Subcutaneous abdominal adipose tissue (tissue), 5 donors: Measurements from ENCODE around the gene UBE2E2.
"Not testable (repeated sequence)": the region's sequence is repeated elsewhere in the genome, so short reads cannot be mapped to it uniquely, and the experiment has no call there.

Experiments used
- H3K27ac ChIP-seq: one replicate; pipeline ENCODE4 v1.7.0; 2013; ENCODE audit warnings: low read depth, mild to moderate bottlenecking, inconsistent platforms, low read length, moderate library complexity
- H3K27me3 ChIP-seq, 5 donors: one replicate each; pipeline ENCODE4 v1.7.0; 2013; ENCODE audit warnings: low read length in 5 of 5, inconsistent platforms in 1 of 5; ENCODE audit not compliant: control insufficient read depth in 5 of 5, insufficient read depth in 4 of 5
- H3K36me3 ChIP-seq, 5 donors: one replicate each; pipeline ENCODE4 v1.7.0; 2013; ENCODE audit warnings: low read length in 5 of 5; ENCODE audit not compliant: control insufficient read depth in 5 of 5, insufficient read depth in 5 of 5
- H3K4me1 ChIP-seq, 5 donors: one replicate each; pipeline ENCODE4 v1.7.0; 2013; ENCODE audit warnings: low read length in 5 of 5, mild to moderate bottlenecking in 3 of 5, moderate library complexity in 1 of 5; ENCODE audit not compliant: control insufficient read depth in 5 of 5, insufficient read depth in 5 of 5
- H3K4me3 ChIP-seq, 5 donors: one replicate each; pipeline ENCODE4 v1.7.0; 2013; ENCODE audit warnings: low read length in 5 of 5, low read depth in 1 of 5
- H3K9ac ChIP-seq, 5 donors: one replicate each; pipeline ENCODE4 v1.7.0; 2013; ENCODE audit warnings: low read length in 5 of 5, mild to moderate bottlenecking in 4 of 5, moderate library complexity in 3 of 5
- H3K9me3 ChIP-seq, 5 donors: one replicate each; pipeline ENCODE4 v1.7.0; 2013; ENCODE audit warnings: low read length in 5 of 5; ENCODE audit not compliant: control insufficient read depth in 5 of 5
- donor health status: healthy.
- donor health status: healthy.
- donor health status: healthy.
- donor health status: healthy.
- donor health status: healthy.

UBE2E2 gene

DNA sequence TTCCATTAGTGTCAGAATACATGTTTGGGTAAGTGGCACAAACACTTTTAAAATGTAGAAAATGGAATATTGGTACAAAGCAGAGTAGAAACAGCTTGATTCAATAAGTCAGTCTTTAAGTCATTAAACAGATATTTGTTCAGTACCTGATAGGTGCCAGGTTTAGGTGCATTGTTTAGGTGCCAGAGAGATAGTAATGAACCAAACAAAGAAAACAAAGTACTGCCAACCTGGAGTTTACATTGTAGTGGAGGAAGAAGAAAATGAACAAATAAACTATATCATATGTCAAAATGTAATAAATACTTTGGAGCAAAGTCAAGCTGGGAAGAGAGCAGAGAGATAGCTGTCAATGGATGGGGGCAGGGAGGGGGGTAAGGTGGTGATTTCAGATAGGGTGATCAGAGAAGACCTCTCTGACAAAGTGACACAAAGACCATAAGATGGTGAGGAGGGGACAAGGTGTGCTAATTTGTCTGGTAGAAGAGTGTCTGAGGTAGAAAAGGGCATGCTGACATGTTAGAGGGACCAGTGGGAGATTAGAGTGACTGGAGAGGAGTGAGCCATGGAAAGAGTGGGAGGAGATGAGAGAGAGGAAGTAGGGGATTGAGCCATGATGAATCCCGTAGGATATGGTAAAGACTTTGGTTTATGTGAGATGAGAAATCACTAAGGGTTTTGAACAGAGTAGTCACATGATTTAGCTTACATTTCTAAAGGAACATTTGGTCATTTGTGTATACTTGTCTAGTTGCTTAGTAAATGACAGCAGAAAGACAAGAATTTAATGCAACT, 128.2 kb downstream of the UBE2E2 start:
- Histone ChIP-seq H3K9ac (peak overlapping the region in 1 of 5 donors; percentile 7), H3K27ac (no peak overlapping the region), H3K9me3 (no peaks in the 10 kb centered on the region), H3K27me3 (no peaks in the 10 kb centered on the region), H3K36me3 (no peaks in the 10 kb centered on the region), H3K4me3 (no peak overlapping the region), H3K4me1 (peaks cover 0 to 7% (median 0%) of the 10 kb centered on the region in 5 donors)

DNA sequence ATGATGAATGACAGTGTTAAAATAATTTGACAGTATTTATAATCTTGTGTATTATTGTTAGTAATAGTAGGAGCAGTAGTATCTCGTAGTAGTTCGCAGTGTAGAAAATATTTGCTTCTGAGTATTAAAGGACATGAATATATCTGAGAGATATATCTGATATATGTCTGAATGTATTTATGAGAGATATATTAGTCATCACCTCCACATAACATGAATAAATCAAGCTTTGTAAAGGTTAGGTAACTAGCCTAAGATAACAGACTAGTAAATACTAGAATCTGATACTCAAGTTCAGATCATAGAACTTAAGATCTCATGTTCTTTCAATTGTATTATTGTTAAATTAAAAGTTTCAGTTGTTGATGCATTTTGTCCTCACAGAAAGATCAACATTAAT, 130.5 kb downstream of the UBE2E2 start:
- H3K9me3 ChIP-seq, result no peaks in the 10 kb centered on the region
- H3K36me3 ChIP-seq, result no peaks in the 10 kb centered on the region
- no peaks in the 10 kb centered on the region for H3K27me3 ChIP-seq
- no peak overlapping the region for H3K4me3 ChIP-seq
- peaks cover 0 to 7% (median 0%) of the 10 kb centered on the region in 5 donors for H3K4me1 ChIP-seq
- no peak overlapping the region for H3K9ac ChIP-seq
- H3K27ac ChIP-seq, result no peak overlapping the region

GRCh38 chr3:23336853-23337252, 133.7 kb downstream of the UBE2E2 start:
- not testable (repeated sequence) for H3K9me3 ChIP-seq, H3K27ac ChIP-seq, H3K9ac ChIP-seq, H3K36me3 ChIP-seq, H3K27me3 ChIP-seq, H3K4me3 ChIP-seq
- peaks cover 0 to 11% (median 8%) of the 10 kb centered on the region in 5 donors for H3K4me1 ChIP-seq

- Histone ChIP-seq H3K4me1 (peaks cover 0 to 19% (median 8%) of the 10 kb centered on the region in 5 donors), H3K27me3 (no peaks in the 10 kb centered on the region), H3K4me3 (no peak overlapping the region), H3K27ac (no peak overlapping the region), H3K9ac (no peak overlapping the region), H3K9me3 (no peaks in the 10 kb centered on the region), H3K36me3 (no peaks in the 10 kb centered on the region)
These were observed 138.2 kb downstream of the UBE2E2 start for GRCh38 chr3:23341147-23341838.

DNA sequence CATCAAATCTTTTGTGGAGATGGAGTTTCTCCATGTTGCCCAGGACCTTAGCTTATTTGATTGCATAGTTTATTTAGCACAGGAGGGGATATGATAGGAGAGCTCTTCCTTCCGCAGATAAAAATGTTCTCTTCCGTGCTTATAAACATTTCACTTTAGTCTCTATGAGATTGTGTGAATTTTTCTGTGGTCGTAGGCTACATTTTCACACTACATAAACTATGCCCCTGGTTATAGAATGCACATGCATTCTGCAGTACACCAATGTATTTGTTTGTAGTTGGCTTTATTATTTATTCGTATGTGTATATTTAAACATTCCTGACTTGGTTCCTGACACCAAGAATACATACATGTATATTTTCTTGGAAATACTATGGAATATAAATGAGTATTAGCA, 139.2 kb downstream of the UBE2E2 start:
- H3K4me1 ChIP-seq, result peaks cover 0 to 19% (median 8%) of the 10 kb centered on the region in 5 donors
- H3K9ac ChIP-seq, result no peak overlapping the region
- H3K4me3 ChIP-seq, result no peak overlapping the region
- no peak overlapping the region for H3K27ac ChIP-seq
- no peaks in the 10 kb centered on the region for H3K9me3 ChIP-seq
- no peaks in the 10 kb centered on the region for H3K36me3 ChIP-seq
- no peaks in the 10 kb centered on the region for H3K27me3 ChIP-seq

DNA sequence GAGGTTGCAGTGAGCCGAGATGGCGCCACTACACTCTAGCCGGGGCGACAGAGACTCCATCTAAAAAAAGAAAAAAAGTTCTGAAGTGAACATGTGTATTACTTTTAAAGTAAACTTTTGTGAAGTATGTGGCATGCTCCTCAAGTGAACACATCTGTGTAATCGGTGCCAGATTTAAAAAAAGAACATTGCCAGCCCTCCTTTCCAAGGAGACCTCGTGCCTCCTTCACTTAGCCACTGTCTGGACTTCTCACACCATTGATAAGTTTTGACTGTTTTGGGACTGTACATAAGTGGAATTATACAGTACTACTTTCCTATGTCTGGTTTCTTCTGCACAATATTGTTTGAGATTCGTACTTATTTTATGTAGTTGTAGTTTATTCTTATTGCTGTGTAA, 140.4 kb downstream of the UBE2E2 start:
- Histone ChIP-seq H3K9ac (no peak overlapping the region), H3K36me3 (no peaks in the 10 kb centered on the region), H3K27ac (no peak overlapping the region), H3K27me3 (no peaks in the 10 kb centered on the region), H3K4me3 (no peak overlapping the region), H3K9me3 (no peaks in the 10 kb centered on the region), H3K4me1 (peaks cover 0 to 19% (median 8%) of the 10 kb centered on the region in 5 donors)

GRCh38 chr3:23344886-23345285, 141.8 kb downstream of the UBE2E2 start:
- Histone ChIP-seq H3K4me1 (peaks cover 0 to 19% (median 8%) of the 10 kb centered on the region in 5 donors), H3K27ac (no peak overlapping the region), H3K36me3 (no peaks in the 10 kb centered on the region), H3K4me3 (no peak overlapping the region), H3K9ac (no peak overlapping the region), H3K9me3 (no peaks in the 10 kb centered on the region), H3K27me3 (no peaks in the 10 kb centered on the region)

DNA sequence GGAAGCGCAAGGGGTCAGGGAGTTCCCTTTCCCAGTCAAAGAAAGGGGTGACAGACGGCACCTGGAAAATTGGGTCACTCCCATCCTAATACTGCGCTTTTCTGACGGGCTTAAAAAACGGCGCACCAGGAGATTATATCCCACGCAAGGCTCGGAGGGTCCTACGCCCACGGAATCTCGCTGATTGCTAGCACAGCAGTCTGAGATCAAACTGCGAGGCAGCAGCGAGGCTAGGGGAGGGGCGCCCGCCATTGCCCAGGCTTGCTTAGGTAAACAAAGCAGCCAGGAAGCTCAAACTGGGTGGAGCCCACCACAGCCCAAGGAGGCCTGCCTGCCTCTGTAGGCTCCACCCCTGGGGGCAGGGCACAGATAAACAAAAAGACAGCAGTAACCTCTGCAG, 146.3 kb downstream of the UBE2E2 start:
- H3K27ac ChIP-seq, H3K4me1 ChIP-seq, H3K27me3 ChIP-seq, H3K36me3 ChIP-seq, H3K9me3 ChIP-seq, H3K4me3 ChIP-seq, H3K9ac ChIP-seq: not testable (repeated sequence)

DNA sequence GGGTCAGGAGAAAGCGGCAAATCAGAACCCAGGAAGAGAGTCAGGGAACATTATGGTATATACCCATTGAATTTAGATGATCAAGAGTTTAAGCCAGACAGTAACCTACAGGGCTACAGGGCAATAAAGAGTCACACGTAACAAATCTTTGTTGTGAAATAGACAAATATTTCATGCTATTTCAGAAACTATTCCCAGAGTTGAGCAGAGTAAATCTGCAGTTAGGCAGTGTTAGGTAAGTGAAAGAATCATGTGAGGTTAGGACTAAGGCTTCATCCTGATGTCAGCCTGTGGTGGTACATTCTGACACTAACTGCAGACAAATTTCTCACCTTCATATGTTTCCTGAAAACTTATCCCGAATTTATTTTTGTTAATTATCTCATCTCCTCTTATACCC, 153.0 kb downstream of the UBE2E2 start:
- H3K9me3 ChIP-seq, result no peaks in the 10 kb centered on the region
- no peaks in the 10 kb centered on the region for H3K27me3 ChIP-seq
- H3K4me3 ChIP-seq, result no peak overlapping the region
- no peaks in the 10 kb centered on the region for H3K36me3 ChIP-seq
- H3K4me1 ChIP-seq, result peaks cover 0 to 12% (median 4%) of the 10 kb centered on the region in 5 donors
- H3K27ac ChIP-seq, result no peak overlapping the region
- no peak overlapping the region for H3K9ac ChIP-seq

- H3K4me3 ChIP-seq, result no peak overlapping the region
These were observed 153.8 kb downstream of the UBE2E2 start for GRCh38 chr3:23356923-23357322.

More at GRCh38 chr3:23356923-23357322, 153.8 kb downstream of the UBE2E2 start:
- no peaks in the 10 kb centered on the region for H3K27me3 ChIP-seq
- no peaks in the 10 kb centered on the region for H3K36me3 ChIP-seq
- no peak overlapping the region for H3K27ac ChIP-seq
- H3K4me1 ChIP-seq, result peaks cover 0 to 12% (median 4%) of the 10 kb centered on the region in 5 donors
- H3K9me3 ChIP-seq, result no peaks in the 10 kb centered on the region
- no peak overlapping the region for H3K9ac ChIP-seq
